Measurements from ENCODE around the gene ETF1.

ETF1 gene

GRCh38 chr5:138536215-138536614 lies 6.8 kb downstream of the ETF1 start:
- Histone ChIP-seq H3K27me3 (no peaks in the 10 kb centered on the region), H3K4me1 (ENCODE audit: control insufficient read depth in 1 of 2, insufficient read depth in 1 of 2, low read depth in 1 of 2, low read length in 1 of 2) (peaks cover 79 to 86% of the 10 kb centered on the region in 2 experiments), H3K36me3 (peaks cover 7% of the 10 kb centered on the region), H3K4me3 (ENCODE audit: low read depth in 1 of 2, low read length in 1 of 2) (no peak overlapping the region), H3K9me3 (no peaks in the 10 kb centered on the region), H3K27ac (peak overlapping the region; percentile 43)
- TF ChIP-seq CTCF (IDR thresholded peaks at IDR 0.05), result no peak

- H3K27me3 ChIP-seq, result no peaks in the 10 kb centered on the region
- H3K27ac ChIP-seq, result peak overlapping the region; percentile 81
- H3K4me1 ChIP-seq (ENCODE audit: control insufficient read depth in 1 of 2, insufficient read depth in 1 of 2, low read depth in 1 of 2, low read length in 1 of 2), result peaks cover 61 to 80% of the 10 kb centered on the region in 2 experiments
- H3K36me3 ChIP-seq, result peaks cover 7% of the 10 kb centered on the region
- H3K9me3 ChIP-seq, result no peaks in the 10 kb centered on the region
- peak overlapping the region; percentile 31 to 37 for H3K4me3 ChIP-seq (ENCODE audit: low read depth in 1 of 2, low read length in 1 of 2)
- TF ChIP-seq CTCF (IDR thresholded peaks at IDR 0.05), result no peak
Measured at GRCh38 chr5:138533973-138534941, 8.8 kb downstream of the ETF1 start.

GRCh38 chr5:138529812-138530211 lies 13.2 kb downstream of the ETF1 start:
- Histone ChIP-seq H3K36me3 (peaks cover 15% of the 10 kb centered on the region), H3K27me3 (no peaks in the 10 kb centered on the region), H3K4me1 (ENCODE audit: control insufficient read depth in 1 of 2, insufficient read depth in 1 of 2, low read depth in 1 of 2, low read length in 1 of 2) (peaks cover 34 to 48% of the 10 kb centered on the region in 2 experiments), H3K4me3 (ENCODE audit: low read depth in 1 of 2, low read length in 1 of 2) (no peak overlapping the region), H3K9me3 (no peaks in the 10 kb centered on the region), H3K27ac (no peak overlapping the region)
- TF ChIP-seq CTCF (IDR thresholded peaks at IDR 0.05), result no peak

- no peaks in the 10 kb centered on the region for H3K9me3 ChIP-seq
Measured at GRCh38 chr5:138528744-138529469, 14.1 kb downstream of the ETF1 start.

More at GRCh38 chr5:138528744-138529469, 14.1 kb downstream of the ETF1 start:
- Histone ChIP-seq H3K4me1 (ENCODE audit: control insufficient read depth in 1 of 2, insufficient read depth in 1 of 2, low read depth in 1 of 2, low read length in 1 of 2) (peaks cover 25 to 39% of the 10 kb centered on the region in 2 experiments), H3K4me3 (ENCODE audit: low read depth in 1 of 2, low read length in 1 of 2) (no peak overlapping the region), H3K36me3 (peaks cover 15% of the 10 kb centered on the region), H3K27ac (peak overlapping the region; percentile 44), H3K27me3 (no peaks in the 10 kb centered on the region)
- no peak for TF ChIP-seq CTCF (IDR thresholded peaks at IDR 0.05)

Measured in neutrophil (primary cell).